Activated CD8-positive, alpha-beta memory T cell treated with anti-CD3 and anti-CD28 coated beads, Interleukin-2, amount 50 U/mL, for 1 hour (primary cell): ENCODE results near the gene NAGPA.
"Not testable (repeated sequence)": the region's sequence is repeated elsewhere in the genome, so short reads cannot be mapped to it uniquely, and the experiment has no call there.

Experiments used
- DNase-seq: peaks from one replicate; pipeline ENCODE4 v3.0.0-alpha.2; 2020; ENCODE audit errors: extremely low read depth

NAGPA gene

GRCh38 chr16:5060073-5060641 lies 26.4 kb upstream of the NAGPA start:
- DNase-seq = no peak

DNA sequence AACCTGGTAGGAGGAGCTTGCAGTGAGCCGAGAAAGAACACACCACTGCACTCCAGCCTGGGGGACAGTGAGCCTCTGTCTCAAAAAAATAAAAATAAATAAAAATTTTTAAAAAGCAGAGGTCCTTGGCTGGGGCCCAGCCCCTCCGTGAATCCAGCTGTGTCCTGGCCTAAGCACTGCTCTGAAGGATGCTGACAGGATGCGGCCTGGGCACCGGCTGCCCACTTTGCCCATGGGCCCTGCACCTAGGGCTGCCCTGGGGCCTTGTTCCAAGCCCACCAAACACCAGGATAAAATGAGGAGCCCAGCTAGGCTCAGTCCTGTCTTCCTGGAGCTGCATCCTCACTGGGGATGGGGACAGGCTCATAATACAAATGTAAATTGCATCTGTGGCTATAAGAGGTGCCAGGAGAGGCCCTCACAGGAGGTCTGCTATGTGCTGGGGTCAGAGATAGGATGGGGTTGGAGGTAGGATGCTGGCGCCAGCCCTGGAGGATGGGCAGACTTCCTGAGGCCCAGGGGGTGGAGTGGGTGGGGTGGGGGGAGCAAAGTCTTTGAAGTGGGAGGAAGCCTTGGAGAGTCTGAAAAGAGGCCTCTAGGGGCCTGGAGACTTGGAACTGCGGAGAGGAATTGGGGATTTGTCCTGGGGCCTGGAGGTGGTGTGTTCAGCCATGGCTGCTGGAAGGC lies 25.8 kb upstream of the NAGPA start:
- DNase-seq = no peak

GRCh38 chr16:5058476-5058875 lies 24.7 kb upstream of the NAGPA start:
- no peak for DNase-seq

DNA sequence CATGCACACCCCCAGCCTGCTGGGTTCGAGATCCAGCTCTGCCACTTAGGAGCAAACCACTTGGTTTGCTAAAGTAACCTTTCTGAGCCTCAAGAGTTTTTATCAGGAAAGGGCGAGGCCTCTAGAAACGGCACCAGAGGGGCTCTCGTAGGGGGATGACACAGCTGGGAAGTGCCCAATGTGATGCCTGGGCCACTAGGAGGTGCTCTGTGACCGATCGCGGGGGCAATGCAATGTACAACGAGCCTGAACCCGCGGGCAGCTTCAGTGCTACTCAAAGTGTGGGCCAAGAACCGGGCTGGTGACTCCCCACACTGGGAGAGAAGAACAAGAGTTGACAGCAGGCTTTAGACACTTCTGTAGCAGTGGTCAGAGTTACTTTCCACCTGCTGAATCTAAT lies 22.6 kb upstream of the NAGPA start:
- DNase-seq = no peak

DNA sequence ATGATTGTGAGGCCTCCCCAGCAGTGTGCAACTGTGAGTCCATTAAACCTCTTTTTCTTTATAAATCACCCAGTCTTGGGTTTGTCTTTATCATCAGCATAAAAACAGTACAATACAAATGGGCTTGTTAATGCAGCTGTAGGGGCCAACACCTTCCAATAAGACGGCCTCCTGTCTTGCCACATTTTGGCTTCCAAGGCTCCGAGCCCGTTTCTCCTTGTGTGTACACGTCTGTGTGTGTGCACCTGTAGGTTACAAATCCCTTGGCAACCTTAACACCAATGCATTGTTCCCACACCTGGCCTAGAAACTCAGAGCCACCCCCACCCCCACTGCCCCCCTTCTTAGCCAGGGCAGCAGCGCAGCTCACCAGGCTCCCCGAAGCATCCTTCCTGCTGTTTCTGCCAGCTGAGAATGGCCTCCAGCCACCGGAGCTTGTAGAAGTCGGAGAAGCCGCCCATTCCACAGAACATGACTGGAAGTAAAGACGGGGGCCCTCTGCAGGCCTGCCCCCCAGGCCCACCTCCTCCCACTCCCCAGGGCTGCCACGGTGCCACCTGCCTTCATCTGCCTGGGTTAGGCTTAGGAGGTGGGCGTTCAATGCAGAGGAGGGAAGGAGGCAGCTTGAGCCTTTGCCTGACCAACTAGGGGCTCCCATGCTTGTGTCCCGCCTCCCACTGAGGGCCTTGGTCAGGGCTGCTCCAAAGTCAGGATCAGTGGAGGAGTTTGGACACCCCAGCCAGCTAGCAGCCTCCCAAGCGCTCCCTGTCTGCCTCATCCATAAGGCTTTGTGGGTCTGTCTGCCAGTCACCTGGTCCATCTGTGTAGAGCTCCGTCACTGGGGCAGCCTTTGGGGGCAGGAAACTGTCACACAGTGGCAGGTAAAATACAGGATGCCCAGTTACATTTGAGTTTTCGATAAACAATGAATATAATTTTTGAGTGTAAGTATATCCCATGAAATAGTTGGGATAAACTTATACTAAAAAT lies 21.4 kb upstream of the NAGPA start:
- DNase-seq = no peak

DNA sequence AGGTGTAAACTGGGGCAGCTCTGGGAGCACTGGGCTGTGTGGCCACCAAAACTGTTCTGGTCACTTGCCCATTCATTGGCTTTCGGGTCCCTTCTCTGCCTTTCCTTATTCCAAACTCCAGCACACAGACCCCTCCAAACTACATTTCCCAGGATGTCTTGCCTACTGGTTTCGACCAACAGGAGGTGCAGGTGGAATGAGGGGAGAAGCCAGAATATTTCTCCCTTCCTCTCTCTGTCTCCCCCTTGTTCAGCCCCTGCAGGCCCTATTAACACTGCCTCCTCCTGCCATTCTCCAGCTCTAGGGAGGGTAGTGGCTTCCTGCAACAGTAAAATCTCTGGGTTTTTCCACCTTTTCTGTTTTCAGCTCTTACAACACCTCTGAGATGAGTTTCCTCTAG lies 13.2 kb upstream of the NAGPA start:
- no peak for DNase-seq

GRCh38 chr16:5045499-5046115 lies 11.9 kb upstream of the NAGPA start:
- no peak for DNase-seq

- DNase-seq = not testable (repeated sequence)
These were observed 10.8 kb upstream of the NAGPA start for GRCh38 chr16:5044581-5044980.

- no peak for DNase-seq
These were observed 10.3 kb upstream of the NAGPA start for GRCh38 chr16:5044011-5044540.

DNA sequence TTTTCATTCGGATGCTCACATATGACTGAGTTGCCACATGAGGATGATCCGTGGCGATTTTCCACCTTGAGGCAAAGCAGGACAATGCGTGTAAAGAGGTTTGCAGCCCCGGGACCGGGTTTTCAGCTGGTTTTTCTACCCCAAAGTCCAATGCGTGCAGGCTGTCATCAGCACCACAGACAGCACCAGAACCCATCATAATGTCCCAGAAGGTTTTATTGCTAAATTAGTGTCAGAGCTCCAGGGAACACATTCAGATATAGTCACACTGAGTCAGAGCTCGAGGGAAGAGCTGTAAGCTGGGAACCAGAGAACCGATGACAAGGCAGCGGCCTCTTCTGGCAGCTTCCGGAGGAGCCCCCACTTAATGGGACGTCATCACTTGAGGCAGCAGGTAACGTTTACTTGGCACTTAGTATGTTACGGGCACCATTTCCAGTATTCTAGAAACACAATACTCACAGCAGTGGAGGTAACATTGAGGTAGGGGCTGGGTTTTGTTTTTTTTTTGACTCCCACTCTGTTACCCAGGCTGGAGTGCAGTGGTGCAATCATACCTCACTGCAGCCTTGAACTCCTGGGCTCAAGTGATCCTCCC lies 8.9 kb upstream of the NAGPA start:
- DNase-seq = no peak

DNA sequence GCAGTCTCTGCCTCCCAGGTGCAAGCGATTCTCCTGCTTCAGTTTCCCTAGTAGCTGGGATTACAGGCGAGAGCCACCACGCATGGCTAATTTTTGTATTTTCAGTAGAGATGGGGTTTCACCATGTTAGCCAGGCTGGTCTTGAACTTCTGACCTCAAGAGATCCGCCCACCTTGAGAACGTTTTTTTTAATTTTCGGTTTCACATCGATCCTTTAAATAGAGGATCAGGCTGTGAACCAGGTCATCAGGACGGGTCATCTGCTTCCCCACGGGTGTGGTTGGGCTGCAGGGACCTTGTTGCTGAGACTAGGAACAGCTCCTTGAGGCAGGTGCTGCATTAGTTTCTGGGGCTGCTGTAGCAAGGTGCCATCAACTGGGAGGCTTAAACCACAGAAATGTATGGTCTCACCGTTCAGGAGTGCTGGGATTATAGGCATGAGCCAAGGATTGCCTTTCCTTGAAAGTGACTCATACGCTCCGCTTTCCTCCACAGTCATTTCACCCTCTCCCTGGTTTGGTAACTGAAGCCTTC lies 7.9 kb upstream of the NAGPA start:
- no peak for DNase-seq

GRCh38 chr16:5040451-5040850 lies 6.7 kb upstream of the NAGPA start:
- DNase-seq = no peak

DNA sequence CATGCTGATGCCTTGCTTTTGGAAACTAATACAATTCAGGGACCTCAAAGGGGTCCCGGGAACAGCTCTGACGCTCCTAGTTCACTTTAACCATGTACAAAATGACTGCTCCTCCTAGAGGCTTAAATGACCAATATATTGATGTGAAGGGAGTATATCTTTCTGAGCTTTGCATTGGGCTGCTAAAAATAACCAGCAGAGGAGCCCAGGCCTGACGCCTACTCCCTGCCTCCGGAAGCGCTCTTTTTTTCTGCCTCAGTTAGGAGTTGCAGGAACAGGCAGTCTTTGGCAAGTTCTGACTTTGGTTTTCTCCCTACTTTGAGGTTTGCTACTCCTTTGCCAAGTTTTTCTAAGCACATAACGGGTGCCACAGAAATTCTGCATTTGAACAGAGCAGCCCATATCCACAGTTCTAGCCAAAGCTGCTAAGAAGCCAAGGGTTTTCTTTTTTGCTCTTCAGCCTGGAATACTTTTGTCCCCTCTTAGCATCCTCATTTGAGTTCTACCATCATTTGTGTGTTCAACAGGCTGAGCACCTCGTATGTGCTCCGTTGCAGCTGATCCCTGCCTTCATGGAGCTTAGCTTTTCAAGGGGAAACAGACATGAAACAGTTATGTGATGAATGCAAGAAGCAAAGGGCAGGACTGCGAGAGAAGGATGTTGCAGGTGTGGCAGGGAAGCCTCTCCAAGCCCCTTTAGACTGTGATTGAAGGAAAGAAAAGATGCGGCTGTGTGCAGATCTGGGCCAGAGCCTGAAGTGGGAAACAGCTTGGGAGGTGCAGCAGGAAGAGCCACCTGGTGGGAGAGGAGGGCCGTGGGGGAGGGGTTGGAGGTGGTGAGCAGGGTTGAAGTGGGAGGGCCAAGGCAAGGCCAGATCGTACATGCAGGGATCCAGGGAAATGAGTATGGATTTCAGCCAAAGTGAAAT lies 2.8 kb upstream of the NAGPA start:
- DNase-seq = no peak

DNA sequence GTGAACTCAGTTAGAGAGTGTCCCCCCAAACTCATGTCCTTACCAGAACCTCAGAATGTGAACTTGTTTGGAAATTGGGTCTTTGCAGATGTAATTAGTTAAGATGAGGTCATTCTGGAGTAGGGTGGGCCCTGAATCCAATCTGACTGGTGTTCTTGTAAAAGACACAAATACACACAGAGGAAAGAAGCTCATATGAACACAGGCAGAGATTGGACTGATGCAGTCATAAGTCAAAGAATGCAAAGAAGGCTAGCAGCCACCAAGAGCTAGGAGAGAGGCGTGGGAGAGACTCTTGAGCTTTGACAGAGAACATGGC lies 2.1 kb upstream of the NAGPA start:
- DNase-seq = no peak

DNA sequence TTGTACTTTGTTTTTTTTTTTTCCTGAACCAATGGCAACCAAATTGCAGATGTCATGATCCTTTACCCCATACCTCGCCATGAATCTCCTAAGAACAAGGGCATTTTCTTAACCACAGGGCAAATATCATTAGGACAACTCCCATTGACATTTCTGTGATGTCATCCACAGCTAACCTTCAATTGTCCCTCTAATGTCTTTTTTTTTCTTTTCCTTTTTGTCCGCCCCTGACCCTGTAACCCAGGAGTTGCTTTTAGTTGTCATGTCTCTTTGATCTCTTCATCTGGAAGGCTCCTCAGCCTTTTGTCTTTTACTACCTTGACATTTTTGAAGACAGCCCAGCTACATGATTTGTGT lies 410 bp upstream of the NAGPA start:
- no peak for DNase-seq

- no peak for DNase-seq
These were observed 977 bp downstream of the NAGPA start for GRCh38 chr16:5032748-5033167.

DNA sequence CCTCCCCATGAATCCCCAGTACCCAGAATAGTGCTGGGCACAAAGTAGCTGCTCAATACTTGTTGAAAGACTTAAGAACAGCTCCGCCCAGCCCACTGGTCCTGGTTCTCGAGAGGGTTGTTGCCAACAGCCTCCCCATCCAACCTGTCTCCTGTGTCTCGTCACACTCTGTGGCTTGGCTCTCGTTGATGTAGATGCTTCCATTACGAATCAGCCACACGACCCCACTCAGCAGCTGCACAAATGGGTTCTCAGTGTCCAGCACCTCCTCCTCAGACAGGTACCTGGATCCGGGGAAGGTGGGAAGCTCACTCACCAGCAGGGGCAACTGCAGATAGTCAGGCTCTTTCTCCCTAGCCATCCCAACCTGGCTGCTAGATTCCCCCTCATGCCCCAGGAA lies 2.1 kb downstream of the NAGPA start:
- no peak for DNase-seq

DNA sequence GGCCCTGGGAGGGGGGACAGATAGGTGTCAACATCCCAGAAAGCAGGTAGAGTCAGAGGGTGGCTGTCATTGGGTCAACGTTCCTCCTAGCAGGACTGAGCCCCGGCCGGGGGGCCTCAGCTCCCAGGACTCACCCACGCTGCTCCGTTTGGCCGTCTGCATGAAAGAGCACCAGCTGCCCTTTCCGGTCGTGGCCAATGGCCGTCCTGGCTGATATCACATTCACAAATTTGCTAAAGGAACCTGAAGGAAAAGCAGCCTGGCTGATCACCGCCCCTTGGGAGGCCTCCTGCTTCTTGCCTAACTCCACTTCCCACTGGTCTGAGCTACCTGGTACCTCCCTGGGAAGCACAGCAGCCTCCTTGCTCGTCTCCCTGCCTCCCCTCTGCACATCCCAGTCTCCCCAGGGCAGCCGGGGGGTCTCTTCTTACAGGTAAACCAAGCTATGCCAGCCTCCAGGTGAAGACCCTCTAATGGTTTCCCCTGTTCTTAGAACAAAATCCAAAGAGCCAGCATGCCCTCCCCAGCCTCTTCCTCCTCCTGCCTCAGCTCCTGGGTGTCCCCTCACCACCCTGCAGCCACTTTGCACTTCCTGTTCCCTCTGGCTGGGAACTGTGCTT lies 3.4 kb downstream of the NAGPA start:
- DNase-seq = no peak

DNA sequence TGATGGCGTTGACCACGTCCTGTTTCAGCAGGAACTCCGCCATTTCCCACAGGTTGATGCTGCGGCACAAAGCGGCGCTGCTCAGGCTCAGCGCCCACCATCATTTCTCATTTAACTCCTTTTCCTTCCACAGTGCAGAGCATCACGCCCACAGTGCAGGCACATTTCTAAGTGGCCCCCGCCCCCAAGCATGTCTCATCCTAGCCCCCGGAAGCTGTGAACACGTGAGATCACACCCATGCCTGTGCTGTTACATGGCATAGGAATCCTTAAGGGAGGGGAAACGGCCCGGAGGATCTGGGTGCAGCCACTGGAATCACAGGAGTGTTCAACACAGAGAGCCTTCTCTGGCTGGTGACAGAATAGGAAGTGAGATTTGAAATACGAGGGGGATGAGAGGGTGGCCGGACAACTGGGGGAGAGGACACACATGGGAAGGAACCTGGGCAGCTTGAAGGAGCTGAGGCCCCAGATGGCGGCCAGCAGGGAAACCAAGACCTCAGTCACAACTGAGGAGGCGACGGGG lies 4.7 kb downstream of the NAGPA start:
- no peak for DNase-seq
